Gastrocnemius medialis (tissue), 4 donors: ENCODE data around the gene LRRC27. TPM values are rescaled to one million over a fixed set of nuclear protein-coding genes. Genes with fewer than 3 reads are reported as not detected.

ENCODE experiments used
- ATAC-seq, 2 donors: fragments of 150-250 bp; one replicate each; pipeline ENCODE4 v1.9.1; 2016
- DNase-seq, 2 donors: peaks; one replicate each; pipeline ENCODE4 v3.0.0-alpha.2; 2019
- H3K27ac ChIP-seq, 4 donors: fragments of 200-600 bp; sonication (generic); 1 replicate in 1 of 4; 2 replicates in 3 of 4; pipeline ENCODE4 v1.5.1; 2016 to 2018; ENCODE audit warnings: mild to moderate bottlenecking in 2 of 4, moderate library complexity in 1 of 4
- H3K27me3 ChIP-seq, 3 donors: fragments of 200-600 bp; sonication (generic) in 2 of 3; 1 replicate in 1 of 3; 2 replicates in 2 of 3; pipeline versions ENCODE4 v1.5.1 to v1.6.0; 2016 to 2019; ENCODE audit warnings: mild to moderate bottlenecking in 1 of 3, moderate library complexity in 1 of 3
- H3K36me3 ChIP-seq, 2 donors: fragments of 200-600 bp; sonication (generic) in 1 of 2; one replicate each; pipeline ENCODE4 v1.5.1; 2017 to 2018
- H3K4me1 ChIP-seq, 2 donors: fragments of 200-600 bp; sonication (generic) in 1 of 2; one replicate each; pipeline ENCODE4 v1.5.1; 2016 to 2017; ENCODE audit warnings: mild to moderate bottlenecking in 2 of 2
- H3K4me3 ChIP-seq, 4 donors: fragments of 200-600 bp; sonication (generic) in 3 of 4; 1 replicate in 1 of 4; 2 replicates in 3 of 4; pipeline ENCODE4 v1.5.1; 2016 to 2019; ENCODE audit warnings: mild to moderate bottlenecking in 2 of 4
- H3K9me3 ChIP-seq, 3 donors: fragments of 200-600 bp; sonication (generic) in 2 of 3; 1 replicate in 1 of 3; 2 replicates in 2 of 3; pipeline ENCODE4 v1.5.1; 2016 to 2019
- POLR2A ChIP-seq, 2 donors: fragments of 450-650 bp; IDR thresholded peaks; one replicate each; pipeline ENCODE4 v1.6.1; 2017; ENCODE audit warnings: antibody characterized with exemption in 2 of 2, mild to moderate bottlenecking in 2 of 2, moderate library complexity in 2 of 2
- in situ Hi-C, 4 donors: fragments of 200-750 bp; cut with MboI; loops; one replicate each; pipeline versions ENCODE4 v1.15.0 to v1.8.0; 2017; ENCODE audit warnings: low sequenced_read_pairs in 4 of 4
- intact Hi-C: fragments of 100-400 bp; cut with DNase I; formaldehyde crosslinking; loops from one replicate; pipeline ENCODE4 v1.15.1; 2023; ENCODE audit warnings: low total_unique reads
- total RNA-seq, 4 donors: library from RNA; depleted of rRNA; stranded (reverse); fragments of >200 nt; gene quantifications; one replicate each; pipeline versions ENCODE4 v1.1.0 to v1.2.3, GENCODE V29; 2016
- TF ChIP-seq, protein P1 (sequence below), 5 experiments: fragments of 450-650 bp in 3 of 5; fragments of 200-600 bp in 2 of 5; sonication (generic) in 2 of 5; IDR thresholded peaks in 4 of 5; conservative IDR thresholded peaks in 1 of 5; 1 replicate in 4 of 5; 2 replicates in 1 of 5; pipeline ENCODE4 v1.5.1; 2016 to 2019; ENCODE audit warnings: antibody characterized with exemption in 5 of 5, mild to moderate bottlenecking in 3 of 5, moderate library complexity in 3 of 5

The LRRC27 gene
- total RNA-seq, 4 donors from 2014 or later = 1.0 to 7.0 (median 4.1) TPM

GRCh38 chr10:132363921-132364593 lies 32.1 kb downstream of the LRRC27 start:
- ATAC-seq = no peak

GRCh38 chr10:132364594-132364970 lies 32.6 kb downstream of the LRRC27 start:
- intact Hi-C loops (no loop called here), in situ Hi-C loops (no loop called here)
- Histone ChIP-seq H3K36me3 (no peaks in the 10 kb centered on the region), H3K4me3 (no peak overlapping the region), H3K9me3 (no peaks in the 10 kb centered on the region), H3K27me3 (no peaks in the 10 kb centered on the region), H3K27ac (no peak overlapping the region), H3K4me1 (no peaks in the 10 kb centered on the region)
- ATAC-seq = no peak
- TF ChIP-seq, protein P1, sequence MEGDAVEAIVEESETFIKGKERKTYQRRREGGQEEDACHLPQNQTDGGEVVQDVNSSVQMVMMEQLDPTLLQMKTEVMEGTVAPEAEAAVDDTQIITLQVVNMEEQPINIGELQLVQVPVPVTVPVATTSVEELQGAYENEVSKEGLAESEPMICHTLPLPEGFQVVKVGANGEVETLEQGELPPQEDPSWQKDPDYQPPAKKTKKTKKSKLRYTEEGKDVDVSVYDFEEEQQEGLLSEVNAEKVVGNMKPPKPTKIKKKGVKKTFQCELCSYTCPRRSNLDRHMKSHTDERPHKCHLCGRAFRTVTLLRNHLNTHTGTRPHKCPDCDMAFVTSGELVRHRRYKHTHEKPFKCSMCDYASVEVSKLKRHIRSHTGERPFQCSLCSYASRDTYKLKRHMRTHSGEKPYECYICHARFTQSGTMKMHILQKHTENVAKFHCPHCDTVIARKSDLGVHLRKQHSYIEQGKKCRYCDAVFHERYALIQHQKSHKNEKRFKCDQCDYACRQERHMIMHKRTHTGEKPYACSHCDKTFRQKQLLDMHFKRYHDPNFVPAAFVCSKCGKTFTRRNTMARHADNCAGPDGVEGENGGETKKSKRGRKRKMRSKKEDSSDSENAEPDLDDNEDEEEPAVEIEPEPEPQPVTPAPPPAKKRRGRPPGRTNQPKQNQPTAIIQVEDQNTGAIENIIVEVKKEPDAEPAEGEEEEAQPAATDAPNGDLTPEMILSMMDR (IDR thresholded peaks at IDR 0.05 in 4 of 5, conservative IDR thresholded peaks at IDR 0.05 in 1 of 5) = no peak
- no peak for TF ChIP-seq POLR2A (IDR thresholded peaks at IDR 0.05)
- no peak for DNase-seq

More at GRCh38 chr10:132363921-132364593, 32.1 kb downstream of the LRRC27 start:
- Histone ChIP-seq H3K4me3 (no peak overlapping the region), H3K36me3 (no peaks in the 10 kb centered on the region), H3K9me3 (no peaks in the 10 kb centered on the region), H3K27me3 (no peaks in the 10 kb centered on the region), H3K4me1 (no peaks in the 10 kb centered on the region), H3K27ac (no peak overlapping the region)
- in situ Hi-C loops = no loop called here
- DNase-seq = no peak
- no peak for TF ChIP-seq POLR2A (IDR thresholded peaks at IDR 0.05)
- TF ChIP-seq, protein P1 (IDR thresholded peaks at IDR 0.05 in 4 of 5, conservative IDR thresholded peaks at IDR 0.05 in 1 of 5) = no peak
- intact Hi-C loops = no loop called here

DNA sequence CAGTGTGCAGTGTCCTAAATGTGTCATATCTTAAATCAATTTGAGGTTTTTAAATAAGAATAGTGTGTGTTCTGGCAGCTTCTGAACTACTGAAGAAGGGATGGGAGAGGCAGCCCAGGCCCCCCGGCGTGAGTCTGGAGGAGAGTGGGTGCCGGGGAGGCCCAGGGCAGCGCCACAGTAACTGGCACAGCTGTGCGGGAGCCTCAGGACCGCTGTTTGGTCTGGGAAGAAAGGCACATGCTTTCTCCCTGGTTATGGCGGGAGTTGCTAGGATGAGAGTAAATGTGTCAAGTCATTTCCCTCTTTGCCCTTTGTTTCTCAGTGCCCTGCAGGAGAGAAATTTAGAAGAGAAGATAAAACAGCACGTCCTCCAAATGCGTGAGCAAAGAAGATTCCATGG lies 33.1 kb downstream of the LRRC27 start:
- no peak overlapping the region for H3K4me3 ChIP-seq
- TF ChIP-seq, protein P1 (IDR thresholded peaks at IDR 0.05 in 4 of 5, conservative IDR thresholded peaks at IDR 0.05 in 1 of 5) = no peak
- H3K9me3 ChIP-seq = no peaks in the 10 kb centered on the region
- intact Hi-C loops (no loop called here), in situ Hi-C loops (no loop called here)
- H3K27me3 ChIP-seq = no peaks in the 10 kb centered on the region
- ATAC-seq (no peak), DNase-seq (no peak)
- no peaks in the 10 kb centered on the region for H3K36me3 ChIP-seq
- H3K27ac ChIP-seq = no peak overlapping the region
- H3K4me1 ChIP-seq = no peaks in the 10 kb centered on the region

DNA sequence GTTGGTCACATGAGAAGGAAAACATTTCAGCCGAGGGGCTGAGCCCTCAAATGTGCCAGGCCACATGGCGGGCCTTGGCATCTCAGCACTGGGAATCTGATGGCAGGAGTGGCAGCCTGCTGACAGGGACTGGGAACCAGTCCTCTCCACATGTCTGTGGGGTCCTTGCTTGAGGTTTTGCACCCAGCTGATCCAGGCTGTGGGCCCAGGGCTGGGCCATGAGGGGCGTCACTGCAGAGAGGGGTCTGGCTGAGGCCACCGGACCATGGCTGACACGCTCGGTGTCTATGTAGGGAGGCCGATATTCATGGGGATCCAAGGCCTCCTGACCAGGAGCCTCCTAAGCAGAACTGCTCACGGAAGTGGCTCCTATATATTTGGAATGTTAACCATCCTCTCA lies 34.0 kb downstream of the LRRC27 start:
- Histone ChIP-seq H3K9me3 (no peaks in the 10 kb centered on the region), H3K4me3 (no peak overlapping the region), H3K4me1 (no peaks in the 10 kb centered on the region), H3K27me3 (no peaks in the 10 kb centered on the region), H3K27ac (no peak overlapping the region), H3K36me3 (no peaks in the 10 kb centered on the region)
- TF ChIP-seq POLR2A (IDR thresholded peaks at IDR 0.05) = no peak
- TF ChIP-seq, protein P1 (IDR thresholded peaks at IDR 0.05 in 4 of 5, conservative IDR thresholded peaks at IDR 0.05 in 1 of 5) = no peak
- intact Hi-C loops (loop anchor here (2.0 kb wide), 1 partner anchor 49 kb away; no protein-coding TSS in a partner anchor), in situ Hi-C loops (no loop called here)
- no peak for DNase-seq
- no peak for ATAC-seq

GRCh38 chr10:132366499-132366898 lies 34.5 kb downstream of the LRRC27 start:
- H3K9me3 ChIP-seq = no peaks in the 10 kb centered on the region
- H3K27me3 ChIP-seq = no peaks in the 10 kb centered on the region
- no peaks in the 10 kb centered on the region for H3K4me1 ChIP-seq
- DNase-seq = no peak
- no peak overlapping the region for H3K27ac ChIP-seq
- TF ChIP-seq, protein P1 (IDR thresholded peaks at IDR 0.05 in 4 of 5, conservative IDR thresholded peaks at IDR 0.05 in 1 of 5) = no peak
- TF ChIP-seq POLR2A (IDR thresholded peaks at IDR 0.05) = no peak
- no peaks in the 10 kb centered on the region for H3K36me3 ChIP-seq
- in situ Hi-C loops = no loop called here
- no peak for ATAC-seq
- H3K4me3 ChIP-seq = no peak overlapping the region
- intact Hi-C loops = loop anchor here (2.0 kb wide), 1 partner anchor 48 kb away; no protein-coding TSS in a partner anchor
